ENCODE measurements around the gene CCDC85A. TPM values are rescaled to one million over a fixed set of nuclear protein-coding genes. Genes with fewer than 3 reads are reported as not detected.

The CCDC85A gene
- total RNA-seq, 1 donor from 2014 or later, result 16.4 TPM

DNA sequence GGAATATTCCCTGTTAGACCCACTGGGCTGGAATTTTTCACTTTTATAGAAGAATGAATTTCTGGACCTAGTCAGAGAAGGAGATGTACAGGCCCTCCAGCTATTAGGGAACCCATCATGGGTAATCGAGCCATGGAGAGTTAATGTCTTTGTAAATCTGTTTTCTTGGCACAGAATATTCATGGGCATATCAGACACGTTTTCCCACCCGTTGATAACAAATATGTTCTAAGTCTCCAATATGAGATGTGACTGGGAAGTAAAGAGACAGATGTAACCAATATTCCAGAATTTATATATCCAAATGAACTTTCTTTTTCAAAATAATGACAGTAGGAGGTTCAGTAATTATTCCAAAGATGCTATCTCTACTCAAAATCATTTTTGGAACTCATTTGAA lies 38.7 kb downstream of the CCDC85A start:
- Mint-ChIP-seq H3K27me3 (ENCODE audit: unreplicated experiment) (no peaks in the 10 kb centered on the region), H3K27ac (ENCODE audit: unreplicated experiment) (no peak overlapping the region)
- TF ChIP-seq, protein P1, sequence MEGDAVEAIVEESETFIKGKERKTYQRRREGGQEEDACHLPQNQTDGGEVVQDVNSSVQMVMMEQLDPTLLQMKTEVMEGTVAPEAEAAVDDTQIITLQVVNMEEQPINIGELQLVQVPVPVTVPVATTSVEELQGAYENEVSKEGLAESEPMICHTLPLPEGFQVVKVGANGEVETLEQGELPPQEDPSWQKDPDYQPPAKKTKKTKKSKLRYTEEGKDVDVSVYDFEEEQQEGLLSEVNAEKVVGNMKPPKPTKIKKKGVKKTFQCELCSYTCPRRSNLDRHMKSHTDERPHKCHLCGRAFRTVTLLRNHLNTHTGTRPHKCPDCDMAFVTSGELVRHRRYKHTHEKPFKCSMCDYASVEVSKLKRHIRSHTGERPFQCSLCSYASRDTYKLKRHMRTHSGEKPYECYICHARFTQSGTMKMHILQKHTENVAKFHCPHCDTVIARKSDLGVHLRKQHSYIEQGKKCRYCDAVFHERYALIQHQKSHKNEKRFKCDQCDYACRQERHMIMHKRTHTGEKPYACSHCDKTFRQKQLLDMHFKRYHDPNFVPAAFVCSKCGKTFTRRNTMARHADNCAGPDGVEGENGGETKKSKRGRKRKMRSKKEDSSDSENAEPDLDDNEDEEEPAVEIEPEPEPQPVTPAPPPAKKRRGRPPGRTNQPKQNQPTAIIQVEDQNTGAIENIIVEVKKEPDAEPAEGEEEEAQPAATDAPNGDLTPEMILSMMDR (IDR thresholded peaks at IDR 0.05; ENCODE audit: unreplicated experiment), result no peak

DNA sequence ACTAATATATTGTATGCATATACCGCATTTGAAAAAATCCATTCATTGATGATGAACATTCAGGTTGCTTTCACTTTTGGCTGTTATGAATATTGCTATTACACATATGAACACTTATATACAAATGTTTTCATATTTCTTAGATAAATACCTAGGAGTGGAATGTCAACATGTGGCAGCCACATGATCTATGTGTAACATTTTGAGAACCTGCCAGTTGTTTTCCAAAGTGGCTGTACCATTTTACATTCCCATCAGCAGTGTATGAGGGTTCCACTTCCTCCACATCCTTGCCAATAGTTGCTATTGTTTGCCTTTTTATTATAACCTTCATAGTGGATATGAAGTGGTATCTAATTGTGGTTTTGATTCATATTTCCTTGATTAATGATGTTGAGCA lies 40.5 kb downstream of the CCDC85A start:
- Mint-ChIP-seq H3K27ac (ENCODE audit: unreplicated experiment) (no peak overlapping the region), H3K4me1 (ENCODE audit: unreplicated experiment) (peaks cover 6% of the 10 kb centered on the region), H3K27me3 (ENCODE audit: unreplicated experiment) (no peaks in the 10 kb centered on the region), H3K4me3 (ENCODE audit: unreplicated experiment) (no peak overlapping the region), H3K9me3 (ENCODE audit: unreplicated experiment) (no peaks in the 10 kb centered on the region), H3K36me3 (ENCODE audit: low read depth, unreplicated experiment) (no peaks in the 10 kb centered on the region)
- TF ChIP-seq, protein P1 (IDR thresholded peaks at IDR 0.05; ENCODE audit: unreplicated experiment), result no peak
- no peak for DNase-seq (ENCODE audit: low spot score)

More for the DNA sequence above, 38.7 kb downstream of the CCDC85A start:
- H3K9me3 Mint-ChIP-seq (ENCODE audit: unreplicated experiment), result no peaks in the 10 kb centered on the region
- H3K4me1 Mint-ChIP-seq (ENCODE audit: unreplicated experiment), result peaks cover 2% of the 10 kb centered on the region
- DNase-seq (ENCODE audit: low spot score), result no peak
- no peak overlapping the region for H3K4me3 Mint-ChIP-seq (ENCODE audit: unreplicated experiment)
- H3K36me3 Mint-ChIP-seq (ENCODE audit: low read depth, unreplicated experiment), result no peaks in the 10 kb centered on the region

DNA sequence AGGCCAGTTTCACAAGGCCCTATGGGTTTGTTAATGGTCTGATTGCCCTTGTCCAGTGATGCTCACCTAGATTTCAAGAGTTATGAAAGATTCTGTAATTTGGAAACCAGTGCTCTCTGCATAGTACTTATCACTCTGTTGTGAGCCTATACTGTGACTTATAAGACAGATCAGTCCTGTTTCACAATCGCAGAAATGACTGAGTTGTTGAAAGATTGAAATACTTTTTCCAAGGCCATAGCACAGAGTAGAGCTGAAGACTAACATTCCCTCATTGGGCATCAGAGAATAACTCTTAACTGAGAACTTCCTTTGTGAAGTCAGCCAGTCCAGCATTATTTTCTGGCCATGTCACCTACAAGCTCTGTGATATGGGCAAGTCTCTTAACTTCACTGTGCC lies 44.0 kb downstream of the CCDC85A start:
- H3K9me3 Mint-ChIP-seq (ENCODE audit: unreplicated experiment), result no peaks in the 10 kb centered on the region
- H3K27ac Mint-ChIP-seq (ENCODE audit: unreplicated experiment), result no peak overlapping the region
- TF ChIP-seq, protein P1 (IDR thresholded peaks at IDR 0.05; ENCODE audit: unreplicated experiment), result no peak
- peaks cover 6% of the 10 kb centered on the region for H3K4me1 Mint-ChIP-seq (ENCODE audit: unreplicated experiment)
- H3K27me3 Mint-ChIP-seq (ENCODE audit: unreplicated experiment), result no peaks in the 10 kb centered on the region
- peaks cover 2% of the 10 kb centered on the region for H3K36me3 Mint-ChIP-seq (ENCODE audit: low read depth, unreplicated experiment)
- DNase-seq (ENCODE audit: low spot score), result no peak
- H3K4me3 Mint-ChIP-seq (ENCODE audit: unreplicated experiment), result no peak overlapping the region

DNA sequence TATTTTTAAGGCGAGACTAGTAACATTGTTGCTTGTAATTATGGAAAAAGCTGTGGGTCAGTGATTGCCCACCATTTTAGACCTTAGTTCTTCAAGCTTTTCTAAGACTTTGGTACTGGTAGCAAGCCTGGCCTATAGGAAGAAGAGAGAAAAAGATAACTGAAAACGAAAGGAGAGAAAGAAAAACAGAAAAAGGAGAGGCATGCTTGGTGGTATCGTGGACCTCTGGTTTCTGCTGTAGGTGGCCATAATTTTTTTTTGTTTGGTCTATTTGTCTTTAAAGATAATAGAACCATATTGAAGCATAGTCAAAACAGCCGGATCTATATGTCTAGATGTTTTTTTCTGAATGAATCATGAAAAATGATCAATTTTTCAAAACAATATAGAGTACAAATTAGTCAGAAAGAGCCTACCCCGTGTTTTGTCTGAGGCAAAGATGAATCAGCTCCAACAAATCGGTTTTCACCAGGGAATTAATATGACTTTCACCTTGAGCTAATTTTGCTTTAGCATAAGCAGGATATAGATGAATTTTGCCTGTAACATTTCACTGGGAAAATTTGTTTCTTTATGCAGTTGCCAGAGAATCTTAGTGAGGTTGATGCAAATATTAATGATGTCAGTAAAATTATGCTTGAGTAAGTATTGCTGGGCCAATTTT lies 45.7 kb downstream of the CCDC85A start:
- peaks cover 5% of the 10 kb centered on the region for H3K36me3 Mint-ChIP-seq (ENCODE audit: low read depth, unreplicated experiment)
- no peak for DNase-seq (ENCODE audit: low spot score)

DNA sequence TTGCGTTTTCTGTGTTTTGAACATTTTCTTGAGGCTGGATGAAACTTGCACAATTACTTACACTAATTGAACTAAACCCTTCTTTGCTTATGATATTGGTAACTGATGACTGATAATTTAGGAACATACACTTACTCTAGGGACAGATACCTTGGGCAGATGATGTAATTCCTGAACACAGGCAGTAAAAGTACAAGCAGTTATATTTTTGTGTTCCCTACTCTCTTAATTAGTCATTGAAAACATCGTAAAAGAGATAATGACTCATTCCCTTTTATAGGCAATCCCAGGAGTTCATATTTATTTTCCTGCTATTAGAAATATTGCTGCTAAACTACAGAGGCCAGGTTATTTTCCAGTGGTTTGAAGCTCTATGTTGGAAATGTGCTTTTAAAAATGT lies 46.4 kb downstream of the CCDC85A start:
- peaks cover 6% of the 10 kb centered on the region for H3K4me1 Mint-ChIP-seq (ENCODE audit: unreplicated experiment)
- TF ChIP-seq, protein P1 (IDR thresholded peaks at IDR 0.05; ENCODE audit: unreplicated experiment), result no peak
- no peak for DNase-seq (ENCODE audit: low spot score)
- H3K9me3 Mint-ChIP-seq (ENCODE audit: unreplicated experiment), result no peaks in the 10 kb centered on the region
- H3K4me3 Mint-ChIP-seq (ENCODE audit: unreplicated experiment), result no peak overlapping the region
- peaks cover 5% of the 10 kb centered on the region for H3K36me3 Mint-ChIP-seq (ENCODE audit: low read depth, unreplicated experiment)
- no peaks in the 10 kb centered on the region for H3K27me3 Mint-ChIP-seq (ENCODE audit: unreplicated experiment)
- no peak overlapping the region for H3K27ac Mint-ChIP-seq (ENCODE audit: unreplicated experiment)

More for the DNA sequence above, 45.7 kb downstream of the CCDC85A start:
- TF ChIP-seq, protein P1 (IDR thresholded peaks at IDR 0.05; ENCODE audit: unreplicated experiment), result no peak
- H3K27ac Mint-ChIP-seq (ENCODE audit: unreplicated experiment), result no peak overlapping the region
- H3K4me1 Mint-ChIP-seq (ENCODE audit: unreplicated experiment), result peaks cover 6% of the 10 kb centered on the region
- no peaks in the 10 kb centered on the region for H3K9me3 Mint-ChIP-seq (ENCODE audit: unreplicated experiment)
- no peaks in the 10 kb centered on the region for H3K27me3 Mint-ChIP-seq (ENCODE audit: unreplicated experiment)
- no peak overlapping the region for H3K4me3 Mint-ChIP-seq (ENCODE audit: unreplicated experiment)

Data from endothelial cell (in vitro differentiated cells).